Activated CD8-positive, alpha-beta T cell treated with anti-CD3 and anti-CD28 coated beads, Interleukin-2, amount 10 ng/mL, durations not matched to agents 7 days and 5 days (primary cell): ENCODE data around the gene FKBP3. TPM values are rescaled to one million over a fixed set of nuclear protein-coding genes. Genes with fewer than 3 reads are reported as not detected.
"Not testable (repeated sequence)": the region's sequence is repeated elsewhere in the genome, so short reads cannot be mapped to it uniquely, and the experiment has no call there.

Experiments used
- ATAC-seq: fragments of 150-1000 bp; cut with Tn5 transposase; one replicate; pipeline ENCODE4 v1.10.0; 2021; ENCODE audit warnings: moderate library complexity
- CTCF ChIA-PET: fragments of 350-600 bp; sonication (Branson Sonifier 250); formaldehyde crosslinking; loops from one replicate; lab custom pipeline; 2021; ENCODE audit warnings: antibody characterized with exemption; lab: Charles Lee
- POLR2A ChIA-PET: fragments of 350-600 bp; sonication (Branson Sonifier 250); formaldehyde crosslinking; loops from one replicate; lab custom pipeline; 2021; ENCODE audit warnings: antibody characterized with exemption; lab: Charles Lee
- DNase-seq: peaks from one replicate; pipeline ENCODE4 v3.0.0-alpha.2; 2020
- H3K27ac Mint-ChIP-seq: one replicate; pipeline ENCODE4 v1.8.0; 2021; ENCODE audit warnings: mild to moderate bottlenecking, mixed read lengths
- H3K27me3 Mint-ChIP-seq: one replicate; pipeline ENCODE4 v1.8.0; 2021; ENCODE audit warnings: low read depth, mixed read lengths
- H3K36me3 Mint-ChIP-seq: one replicate; pipeline ENCODE4 v1.8.0; 2021; ENCODE audit warnings: low read depth, mixed read lengths
- H3K4me1 Mint-ChIP-seq: one replicate; pipeline ENCODE4 v1.8.0; 2021; ENCODE audit warnings: low read depth, mixed read lengths
- H3K4me3 Mint-ChIP-seq: one replicate; pipeline ENCODE4 v1.8.0; 2021; ENCODE audit warnings: mild to moderate bottlenecking, mixed read lengths
- H3K9me3 Mint-ChIP-seq: one replicate; pipeline ENCODE4 v1.8.0; 2022; ENCODE audit warnings: mixed read lengths; ENCODE audit not compliant: insufficient read depth
- total RNA-seq, 2 experiments: library from RNA; stranded (reverse); gene quantifications; one replicate each; pipeline ENCODE4 v1.2.3, GENCODE V29; 2021

The FKBP3 gene
- total RNA-seq, 2 experiments from 2014 or later: 70.2 to 74.9 TPM

GRCh38 chr14:45082420-45082819, 51.9 kb downstream of the FKBP3 start:
- no peaks in the 10 kb centered on the region for H3K27me3 Mint-ChIP-seq
- ChIA-PET POLR2A (no interaction called here), CTCF (no interaction called here)
- no peak overlapping the region for H3K27ac Mint-ChIP-seq
- H3K36me3 Mint-ChIP-seq: peaks cover 10% of the 10 kb centered on the region
- DNase-seq (no peak), ATAC-seq (no peak)
- no peak overlapping the region for H3K4me3 Mint-ChIP-seq
- peaks cover 38% of the 10 kb centered on the region for H3K4me1 Mint-ChIP-seq
- H3K9me3 Mint-ChIP-seq: no peaks in the 10 kb centered on the region

DNA sequence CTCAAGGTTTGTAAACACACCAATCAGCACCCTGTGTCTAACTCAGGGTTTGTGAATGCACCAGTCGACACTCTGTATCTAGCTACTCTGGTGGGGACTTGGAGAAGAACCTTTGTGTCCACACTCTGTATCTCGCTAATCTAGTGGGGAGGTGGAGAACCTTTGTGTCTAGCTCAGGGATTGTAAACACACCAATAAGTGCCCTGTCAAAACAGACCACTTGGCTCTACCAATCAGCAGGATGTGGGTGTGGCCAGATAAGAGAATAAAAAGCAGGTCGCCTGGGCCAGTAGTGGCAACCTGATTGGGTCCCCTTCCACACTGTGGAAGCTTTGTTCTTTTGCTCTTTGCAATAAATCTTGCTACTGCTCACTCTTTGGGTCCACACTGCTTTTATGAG, 53.2 kb downstream of the FKBP3 start:
- peaks cover 28% of the 10 kb centered on the region for H3K4me1 Mint-ChIP-seq
- H3K9me3 Mint-ChIP-seq, H3K27ac Mint-ChIP-seq, CTCF ChIA-PET, DNase-seq, H3K36me3 Mint-ChIP-seq, ATAC-seq, H3K4me3 Mint-ChIP-seq, H3K27me3 Mint-ChIP-seq: not testable (repeated sequence)
- POLR2A ChIA-PET: interaction anchor here (0.7 kb wide), 1 partner anchor 42 kb away, joined by 5 read pairs; no protein-coding TSS in a partner anchor

GRCh38 chr14:45080416-45080968, 53.8 kb downstream of the FKBP3 start:
- DNase-seq, H3K27me3 Mint-ChIP-seq, CTCF ChIA-PET, H3K27ac Mint-ChIP-seq, ATAC-seq, H3K9me3 Mint-ChIP-seq, H3K36me3 Mint-ChIP-seq, POLR2A ChIA-PET, H3K4me3 Mint-ChIP-seq: not testable (repeated sequence)
- peaks cover 22% of the 10 kb centered on the region for H3K4me1 Mint-ChIP-seq

GRCh38 chr14:45078323-45078722, 56.0 kb downstream of the FKBP3 start:
- no peak overlapping the region for H3K4me3 Mint-ChIP-seq
- H3K27me3 Mint-ChIP-seq: no peaks in the 10 kb centered on the region
- H3K27ac Mint-ChIP-seq: no peak overlapping the region
- POLR2A ChIA-PET: interaction anchor here (1.0 kb wide), 1 partner anchor 116 kb away, joined by 3 read pairs; the partner anchor contains the start of genes KLHL28 and TOGARAM1
- peaks cover 11% of the 10 kb centered on the region for H3K4me1 Mint-ChIP-seq
- H3K9me3 Mint-ChIP-seq: no peaks in the 10 kb centered on the region
- ATAC-seq (no peak), DNase-seq (no peak)
- CTCF ChIA-PET: no interaction called here
- no peaks in the 10 kb centered on the region for H3K36me3 Mint-ChIP-seq

DNA sequence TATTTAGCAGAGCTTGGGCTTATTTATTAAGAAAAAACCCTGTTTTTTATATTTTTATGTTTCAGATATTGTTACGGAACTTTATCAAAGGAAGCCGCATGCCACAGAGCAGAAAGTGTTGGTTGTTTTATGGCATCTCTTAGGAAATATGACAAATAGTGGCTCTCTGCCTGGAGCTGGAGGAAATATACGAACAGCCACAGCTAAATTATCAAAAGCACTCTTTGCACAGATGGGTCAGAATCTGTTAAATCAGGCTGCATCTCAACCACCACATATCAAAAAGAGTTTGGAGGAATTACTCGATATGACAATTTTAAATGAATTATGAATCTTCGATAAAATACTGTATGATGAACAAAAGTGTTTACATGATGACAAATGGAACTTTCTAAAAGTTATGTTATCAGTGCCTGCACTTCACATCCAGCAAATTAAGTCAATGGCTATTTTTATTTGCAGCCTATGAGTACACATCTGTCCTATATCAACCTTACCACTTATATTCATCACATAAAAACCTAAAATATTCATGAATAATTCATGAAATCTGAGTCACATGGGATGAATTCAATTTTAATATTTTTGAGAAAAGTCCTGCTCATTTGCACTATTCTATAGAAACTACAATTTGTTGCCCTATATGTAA, 60.9 kb downstream of the FKBP3 start:
- H3K27me3 Mint-ChIP-seq: no peaks in the 10 kb centered on the region
- H3K36me3 Mint-ChIP-seq: peaks cover 2% of the 10 kb centered on the region
- no peak for ATAC-seq
- no peak for DNase-seq
- ChIA-PET POLR2A (no interaction called here), CTCF (interaction anchor here (0.6 kb wide), 1 partner anchor 13 kb away, joined by 3 read pairs; no protein-coding TSS in a partner anchor)
- no peak overlapping the region for H3K27ac Mint-ChIP-seq
- no peak overlapping the region for H3K4me3 Mint-ChIP-seq
- no peaks in the 10 kb centered on the region for H3K9me3 Mint-ChIP-seq
- no peaks in the 10 kb centered on the region for H3K4me1 Mint-ChIP-seq

DNA sequence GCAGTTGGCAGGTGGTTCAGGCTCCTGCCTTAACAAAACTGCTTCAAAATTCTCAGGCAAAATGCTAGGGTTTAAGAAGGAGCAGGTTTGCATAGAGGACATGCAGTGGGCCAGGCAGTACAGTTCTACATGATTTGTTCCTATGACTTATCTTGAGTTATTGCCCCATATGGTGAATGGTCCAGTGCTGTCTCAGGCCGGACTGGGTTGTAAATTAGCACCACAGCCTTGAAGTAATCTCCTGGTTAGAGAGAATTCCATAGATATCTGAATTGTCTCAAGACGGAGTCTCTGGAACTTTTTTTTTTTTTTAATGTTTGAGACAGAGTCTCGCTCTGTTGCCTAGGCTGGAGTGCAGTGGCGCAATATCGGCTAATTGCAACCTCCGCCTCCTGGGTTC, 62.2 kb downstream of the FKBP3 start:
- ChIA-PET POLR2A (no interaction called here), CTCF (no interaction called here)
- DNase-seq (no peak), ATAC-seq (no peak)
- peaks cover 2% of the 10 kb centered on the region for H3K36me3 Mint-ChIP-seq
- H3K27ac Mint-ChIP-seq: no peak overlapping the region
- no peak overlapping the region for H3K4me3 Mint-ChIP-seq
- H3K27me3 Mint-ChIP-seq: no peaks in the 10 kb centered on the region
- no peaks in the 10 kb centered on the region for H3K4me1 Mint-ChIP-seq
- no peaks in the 10 kb centered on the region for H3K9me3 Mint-ChIP-seq

DNA sequence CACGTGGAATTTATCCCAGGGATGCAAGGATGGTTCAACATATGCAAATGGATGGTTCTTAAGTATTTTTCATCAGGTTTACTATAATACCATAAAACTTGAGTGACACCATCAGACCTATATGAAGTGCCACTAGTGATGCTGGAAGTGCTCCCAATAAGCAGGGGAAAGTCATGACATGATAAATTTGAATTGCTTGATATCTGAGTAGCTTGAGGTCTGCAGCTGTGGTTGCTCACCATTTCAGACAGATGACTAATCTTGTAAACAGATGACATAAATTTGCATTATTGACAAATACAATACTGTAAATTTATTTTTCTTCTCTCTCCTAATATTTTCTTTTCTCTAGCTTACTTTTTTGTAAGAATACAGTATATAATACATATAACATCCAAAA, 64.1 kb downstream of the FKBP3 start:
- peaks cover 2% of the 10 kb centered on the region for H3K36me3 Mint-ChIP-seq
- H3K9me3 Mint-ChIP-seq: no peaks in the 10 kb centered on the region
- ChIA-PET POLR2A (interaction anchor here (0.9 kb wide), 1 partner anchor 12 kb away, joined by 5 read pairs; no protein-coding TSS in a partner anchor), CTCF (no interaction called here)
- H3K4me3 Mint-ChIP-seq: no peak overlapping the region
- no peaks in the 10 kb centered on the region for H3K4me1 Mint-ChIP-seq
- H3K27ac Mint-ChIP-seq: no peak overlapping the region
- DNase-seq: no peak
- H3K27me3 Mint-ChIP-seq: no peaks in the 10 kb centered on the region
- ATAC-seq: no peak

- H3K36me3 Mint-ChIP-seq: peaks cover 4% of the 10 kb centered on the region
- H3K9me3 Mint-ChIP-seq: no peaks in the 10 kb centered on the region
- H3K27ac Mint-ChIP-seq: no peak overlapping the region
- no peaks in the 10 kb centered on the region for H3K27me3 Mint-ChIP-seq
- H3K4me3 Mint-ChIP-seq: no peak overlapping the region
- POLR2A ChIA-PET: no interaction called here
- no peak for ATAC-seq
- no peak for DNase-seq
- H3K4me1 Mint-ChIP-seq: no peaks in the 10 kb centered on the region
- CTCF ChIA-PET: no interaction called here
Measured at GRCh38 chr14:45068396-45068795, 65.9 kb downstream of the FKBP3 start.

GRCh38 chr14:45066667-45067066, 67.6 kb downstream of the FKBP3 start:
- DNase-seq: no peak
- no peak for ATAC-seq
- Mint-ChIP-seq H3K36me3 (peaks cover 4% of the 10 kb centered on the region), H3K27ac (no peak overlapping the region), H3K9me3 (no peaks in the 10 kb centered on the region), H3K27me3 (no peaks in the 10 kb centered on the region), H3K4me3 (no peak overlapping the region), H3K4me1 (no peaks in the 10 kb centered on the region)
- ChIA-PET CTCF (interaction anchor here (0.6 kb wide), 1 partner anchor 53 kb away, joined by 3 read pairs; no protein-coding TSS in a partner anchor), POLR2A (no interaction called here)

DNA sequence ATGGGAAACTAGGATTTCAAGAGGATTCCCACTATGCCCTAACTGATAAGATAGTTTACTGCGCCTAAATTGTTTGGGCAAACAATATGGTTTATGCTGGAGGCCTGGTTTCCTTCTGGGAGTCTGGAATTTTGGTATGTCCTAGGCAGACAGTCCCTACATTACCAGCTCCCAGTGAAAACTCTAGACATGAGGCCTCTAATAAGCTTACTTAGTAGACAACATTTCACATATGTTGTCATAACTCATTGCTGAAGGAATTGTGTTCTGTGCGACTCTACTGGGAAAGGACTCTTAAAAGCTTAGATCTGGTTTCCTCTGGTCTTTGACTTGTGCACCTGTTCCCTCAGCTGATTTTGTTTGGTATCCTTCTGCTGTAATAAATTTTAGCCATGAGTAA, 68.3 kb downstream of the FKBP3 start:
- Mint-ChIP-seq H3K9me3 (no peaks in the 10 kb centered on the region), H3K4me1 (no peaks in the 10 kb centered on the region), H3K27ac (no peak overlapping the region), H3K36me3 (peaks cover 4% of the 10 kb centered on the region), H3K4me3 (no peak overlapping the region), H3K27me3 (no peaks in the 10 kb centered on the region)
- CTCF ChIA-PET: interaction anchor here (0.6 to 0.7 kb wide), 2 partner anchors 54 to 63 kb away, joined by 3 read pairs; no protein-coding TSS in a partner anchor
- POLR2A ChIA-PET: no interaction called here
- ATAC-seq (no peak), DNase-seq (no peak)
